HG02588 (cell line): ENCODE results near the gene TRIM56.
"Not testable (repeated sequence)": the region's sequence is repeated elsewhere in the genome, so short reads cannot be mapped to it uniquely, and the experiment has no call there.

Experiments used
- ATAC-seq: cut with Tn5 transposase; IDR thresholded peaks from one replicate; pipeline ENCODE4 v1.9.1; 2021; ENCODE audit warnings: mild to moderate bottlenecking, moderate library complexity; ENCODE audit not compliant: unreplicated experiment

Gene TRIM56

GRCh38 chr7:101109368-101109767, 24.1 kb downstream of the TRIM56 start:
- ATAC-seq = no peak

GRCh38 chr7:101111261-101111660, 26.0 kb downstream of the TRIM56 start:
- ATAC-seq = no peak

- no peak for ATAC-seq
Measured at GRCh38 chr7:101112233-101112632, 27.0 kb downstream of the TRIM56 start.

- ATAC-seq = not testable (repeated sequence)
Measured at GRCh38 chr7:101113140-101113539, 27.9 kb downstream of the TRIM56 start.

GRCh38 chr7:101113836-101114235, 28.6 kb downstream of the TRIM56 start:
- ATAC-seq = no peak

- no peak for ATAC-seq
Measured at GRCh38 chr7:101114492-101114891, 29.2 kb downstream of the TRIM56 start.

- ATAC-seq = no peak
Measured at GRCh38 chr7:101115215-101115614, 29.9 kb downstream of the TRIM56 start.

- no peak for ATAC-seq
Measured at GRCh38 chr7:101116898-101117297, 31.6 kb downstream of the TRIM56 start.

GRCh38 chr7:101118856-101119255, 33.6 kb downstream of the TRIM56 start:
- no peak for ATAC-seq

GRCh38 chr7:101119876-101120275, 34.6 kb downstream of the TRIM56 start:
- ATAC-seq = no peak

GRCh38 chr7:101120315-101120714, 35.0 kb downstream of the TRIM56 start:
- no peak for ATAC-seq

- not testable (repeated sequence) for ATAC-seq
Measured at GRCh38 chr7:101121631-101121990, 36.3 kb downstream of the TRIM56 start.

GRCh38 chr7:101121991-101122932, 37.0 kb downstream of the TRIM56 start:
- no peak for ATAC-seq

GRCh38 chr7:101122933-101123702, 37.8 kb downstream of the TRIM56 start:
- no peak for ATAC-seq

GRCh38 chr7:101123703-101124068, 38.4 kb downstream of the TRIM56 start:
- ATAC-seq = no peak

GRCh38 chr7:101124376-101125056, 39.2 kb downstream of the TRIM56 start:
- ATAC-seq = no peak

- ATAC-seq = peak; percentile 58
Measured at GRCh38 chr7:101125989-101126650, 40.8 kb downstream of the TRIM56 start.

GRCh38 chr7:101126651-101127459, 41.6 kb downstream of the TRIM56 start, which contains the start of gene SERPINE1:
Gene SERPINE1 (plus strand): TSS chr7:101127104. CDS start chr7:101128394, 1,290 bp downstream.
- ATAC-seq = peak; percentile 49

GRCh38 chr7:101127460-101128039, 42.3 kb downstream of the TRIM56 start:
- no peak for ATAC-seq
